ENCODE measurements around the gene ITCH. TPM values are rescaled to one million over a fixed set of nuclear protein-coding genes. Genes with fewer than 3 reads are reported as not detected.
"Not testable (repeated sequence)": the region's sequence is repeated elsewhere in the genome, so short reads cannot be mapped to it uniquely, and the experiment has no call there.

Gene ITCH
- total and polyA plus RNA-seq, 7 experiments from 2014 or later: 14.6 to 70.4 (median 58.9) TPM

- H3K4me1 Mint-ChIP-seq; DNase-seq; POLR2A ChIA-PET; H3K9me3 ChIP-seq (ENCODE audit: control insufficient read depth in 2 of 3, low read length in 3 of 3); H3K27me3 ChIP-seq (ENCODE audit: control insufficient read depth in 2 of 2, insufficient read depth in 2 of 2, low read length in 2 of 2); H3K4me3 ChIP-seq (ENCODE audit: low read length); intact Hi-C loops (cut with micrococcal nuclease); H3K27me3 Mint-ChIP-seq; ATAC-seq; H3K27ac ChIP-seq (ENCODE audit: low read depth, low read length); H3K4me3 Mint-ChIP-seq; CTCF ChIA-PET; H3K4me1 ChIP-seq (ENCODE audit: control insufficient read depth in 2 of 2, insufficient read depth in 2 of 2, low read length in 2 of 2): not testable (repeated sequence)
- Mint-ChIP-seq H3K27ac (peak overlapping the region in 1 of 9 donors; percentile 68), H3K9me3 (peaks cover 0 to 16% (median 2%) of the 10 kb centered on the region in 11 donors), H3K36me3 (peaks cover 16 to 58% (median 49%) of the 10 kb centered on the region in 5 donors)
- peaks cover 12 to 56% (median 13%) of the 10 kb centered on the region in 3 experiments for H3K36me3 ChIP-seq (ENCODE audit: control insufficient read depth in 2 of 3, insufficient read depth in 3 of 3, low read length in 3 of 3)
These were observed 120.6 kb downstream of the ITCH start for GRCh38 chr20:34483585-34484220.

GRCh38 chr20:34485068-34485634, 122.1 kb downstream of the ITCH start:
- H3K4me1 ChIP-seq (ENCODE audit: control insufficient read depth in 2 of 2, insufficient read depth in 2 of 2, low read length in 2 of 2): no peaks in the 10 kb centered on the region
- Mint-ChIP-seq H3K9me3 (peaks cover 0 to 13% (median 2%) of the 10 kb centered on the region in 11 donors), H3K27me3 (no peaks in the 10 kb centered on the region), H3K27ac (no peak overlapping the region), H3K36me3 (peaks cover 16 to 55% (median 40%) of the 10 kb centered on the region in 5 donors), H3K4me1 (peaks cover 0 to 3% (median 0%) of the 10 kb centered on the region in 7 donors), H3K4me3 (no peak overlapping the region)
- ChIA-PET POLR2A (interaction anchor here (0.6 kb wide), 1 partner anchor 23 kb away, joined by 3 read pairs; no protein-coding TSS in a partner anchor), CTCF (interaction anchor here (0.7 kb wide), 1 partner anchor 218 kb away, joined by 3 read pairs; no protein-coding TSS in a partner anchor)
- H3K27ac ChIP-seq (ENCODE audit: low read depth, low read length): no peak overlapping the region
- no peak overlapping the region for H3K4me3 ChIP-seq (ENCODE audit: low read length)
- no peaks in the 10 kb centered on the region for H3K27me3 ChIP-seq (ENCODE audit: control insufficient read depth in 2 of 2, insufficient read depth in 2 of 2, low read length in 2 of 2)
- ATAC-seq: no peak
- no peaks in the 10 kb centered on the region for H3K9me3 ChIP-seq (ENCODE audit: control insufficient read depth in 2 of 3, low read length in 3 of 3)
- intact Hi-C loops (cut with micrococcal nuclease): no loop called here
- peaks cover 12 to 55% (median 14%) of the 10 kb centered on the region in 3 experiments for H3K36me3 ChIP-seq (ENCODE audit: control insufficient read depth in 2 of 3, insufficient read depth in 3 of 3, low read length in 3 of 3)
- DNase-seq: no peak

GRCh38 chr20:34491226-34491931, 128.3 kb downstream of the ITCH start:
- peaks cover 6 to 45% (median 16%) of the 10 kb centered on the region in 3 experiments for H3K36me3 ChIP-seq (ENCODE audit: control insufficient read depth in 2 of 3, insufficient read depth in 3 of 3, low read length in 3 of 3)
- peaks cover 0 to 11% (median 0%) of the 10 kb centered on the region in 7 donors for H3K4me1 Mint-ChIP-seq

GRCh38 chr20:34491932-34492509, 128.9 kb downstream of the ITCH start:
- peaks cover 12 to 59% (median 37%) of the 10 kb centered on the region in 5 donors for H3K36me3 Mint-ChIP-seq
- Histone ChIP-seq H3K4me3 (ENCODE audit: low read length) (no peak overlapping the region), H3K9me3 (ENCODE audit: control insufficient read depth in 2 of 3, low read length in 3 of 3) (no peaks in the 10 kb centered on the region), H3K4me1 (ENCODE audit: control insufficient read depth in 2 of 2, insufficient read depth in 2 of 2, low read length in 2 of 2) (no peaks in the 10 kb centered on the region), H3K27me3 (ENCODE audit: control insufficient read depth in 2 of 2, insufficient read depth in 2 of 2, low read length in 2 of 2) (no peaks in the 10 kb centered on the region), H3K27ac (ENCODE audit: low read depth, low read length) (no peak overlapping the region), H3K36me3 (ENCODE audit: control insufficient read depth in 2 of 3, insufficient read depth in 3 of 3, low read length in 3 of 3) (peaks cover 6 to 49% (median 16%) of the 10 kb centered on the region in 3 experiments)
- H3K4me3 Mint-ChIP-seq: no peak overlapping the region
- no peaks in the 10 kb centered on the region for H3K27me3 Mint-ChIP-seq
- peaks cover 0 to 11% (median 0%) of the 10 kb centered on the region in 7 donors for H3K4me1 Mint-ChIP-seq
- no peak overlapping the region for H3K27ac Mint-ChIP-seq
- no peak for DNase-seq
- ChIA-PET CTCF (no interaction called here), POLR2A (interaction anchor here (0.8 kb wide), 1 partner anchor 46 kb away, joined by 4 read pairs; no protein-coding TSS in a partner anchor)
- no peak for ATAC-seq
- intact Hi-C loops (cut with micrococcal nuclease): no loop called here
- H3K9me3 Mint-ChIP-seq: no peaks in the 10 kb centered on the region

More at GRCh38 chr20:34491226-34491931, 128.3 kb downstream of the ITCH start:
- Mint-ChIP-seq H3K36me3 (peaks cover 12 to 52% (median 36%) of the 10 kb centered on the region in 5 donors), H3K27ac (no peak overlapping the region), H3K9me3 (no peaks in the 10 kb centered on the region), H3K4me3 (no peak overlapping the region), H3K27me3 (no peaks in the 10 kb centered on the region)
- no peaks in the 10 kb centered on the region for H3K9me3 ChIP-seq (ENCODE audit: control insufficient read depth in 2 of 3, low read length in 3 of 3)
- ATAC-seq: no peak
- no peaks in the 10 kb centered on the region for H3K27me3 ChIP-seq (ENCODE audit: control insufficient read depth in 2 of 2, insufficient read depth in 2 of 2, low read length in 2 of 2)
- POLR2A ChIA-PET: interaction anchor here (0.8 kb wide), 1 partner anchor 46 kb away, joined by 4 read pairs; no protein-coding TSS in a partner anchor
- H3K27ac ChIP-seq (ENCODE audit: low read depth, low read length): no peak overlapping the region
- intact Hi-C loops (cut with micrococcal nuclease): no loop called here
- no peak for DNase-seq
- H3K4me3 ChIP-seq (ENCODE audit: low read length): no peak overlapping the region
- CTCF ChIA-PET: no interaction called here
- no peaks in the 10 kb centered on the region for H3K4me1 ChIP-seq (ENCODE audit: control insufficient read depth in 2 of 2, insufficient read depth in 2 of 2, low read length in 2 of 2)

GRCh38 chr20:34493646-34494045, 130.6 kb downstream of the ITCH start:
- DNase-seq (no peak), ATAC-seq (no peak)
- H3K36me3 Mint-ChIP-seq: peaks cover 15 to 70% (median 48%) of the 10 kb centered on the region in 5 donors
- Histone ChIP-seq H3K4me3 (ENCODE audit: low read length) (no peak overlapping the region), H3K36me3 (ENCODE audit: control insufficient read depth in 2 of 3, insufficient read depth in 3 of 3, low read length in 3 of 3) (peaks cover 2 to 51% (median 16%) of the 10 kb centered on the region in 3 experiments), H3K27ac (ENCODE audit: low read depth, low read length) (no peak overlapping the region), H3K4me1 (ENCODE audit: control insufficient read depth in 2 of 2, insufficient read depth in 2 of 2, low read length in 2 of 2) (no peaks in the 10 kb centered on the region), H3K9me3 (ENCODE audit: control insufficient read depth in 2 of 3, low read length in 3 of 3) (no peaks in the 10 kb centered on the region), H3K27me3 (ENCODE audit: control insufficient read depth in 2 of 2, insufficient read depth in 2 of 2, low read length in 2 of 2) (no peaks in the 10 kb centered on the region)
- intact Hi-C loops (cut with micrococcal nuclease): no loop called here
- no peak overlapping the region for H3K4me3 Mint-ChIP-seq
- peaks cover 0 to 16% (median 0%) of the 10 kb centered on the region in 7 donors for H3K4me1 Mint-ChIP-seq
- ChIA-PET POLR2A (interaction anchor here (0.6 kb wide), 1 partner anchor 510 kb away, joined by 4 read pairs; no protein-coding TSS in a partner anchor), CTCF (interaction anchor here (1.0 kb wide), 1 partner anchor 181 kb away, joined by 3 read pairs; no protein-coding TSS in a partner anchor)
- H3K27me3 Mint-ChIP-seq: no peaks in the 10 kb centered on the region
- H3K27ac Mint-ChIP-seq: peak overlapping the region in 2 of 9 donors; percentile 1 to 41
- peaks cover 0 to 11% (median 3%) of the 10 kb centered on the region in 11 donors for H3K9me3 Mint-ChIP-seq

- peaks cover 22 to 78% (median 58%) of the 10 kb centered on the region in 5 donors for H3K36me3 Mint-ChIP-seq
- ATAC-seq (no peak), DNase-seq (no peak)
- H3K27ac Mint-ChIP-seq: peak overlapping the region in 3 of 9 donors; percentile 5 to 29 (median 24)
- no peak overlapping the region for H3K4me3 Mint-ChIP-seq
- CTCF ChIA-PET: no interaction called here
- peaks cover 0 to 16% (median 5%) of the 10 kb centered on the region in 7 donors for H3K4me1 Mint-ChIP-seq
- intact Hi-C loops (cut with micrococcal nuclease): no loop called here
- H3K4me1 ChIP-seq (ENCODE audit: control insufficient read depth in 2 of 2, insufficient read depth in 2 of 2, low read length in 2 of 2): no peaks in the 10 kb centered on the region
- POLR2A ChIA-PET: no interaction called here
- H3K27me3 ChIP-seq (ENCODE audit: control insufficient read depth in 2 of 2, insufficient read depth in 2 of 2, low read length in 2 of 2): no peaks in the 10 kb centered on the region
- H3K27me3 Mint-ChIP-seq: no peaks in the 10 kb centered on the region
- H3K36me3 ChIP-seq (ENCODE audit: control insufficient read depth in 2 of 3, insufficient read depth in 3 of 3, low read length in 3 of 3): peaks cover 0 to 42% (median 16%) of the 10 kb centered on the region in 3 experiments
- H3K27ac ChIP-seq (ENCODE audit: low read depth, low read length): no peak overlapping the region
- H3K9me3 Mint-ChIP-seq: peaks cover 2 to 26% (median 9%) of the 10 kb centered on the region in 11 donors
- peaks cover 0 to 1% (median 0%) of the 10 kb centered on the region in 3 experiments for H3K9me3 ChIP-seq (ENCODE audit: control insufficient read depth in 2 of 3, low read length in 3 of 3)
- H3K4me3 ChIP-seq (ENCODE audit: low read length): no peak overlapping the region
These were observed 132.2 kb downstream of the ITCH start for GRCh38 chr20:34495307-34495706.

Data from naive thymus-derived CD4-positive, alpha-beta T cell (primary cell).